Prostate gland (tissue), 2 donors: ENCODE measurements around the gene GLRA2. TPM values are rescaled to one million over a fixed set of nuclear protein-coding genes. Genes with fewer than 3 reads are reported as not detected.

ENCODE experiments used
- DNase-seq: peaks from one replicate; pipeline ENCODE4 v3.0.0-alpha.2; 2019; ENCODE audit warnings: low spot score
- H3K27ac ChIP-seq, 2 donors: fragments of 200-600 bp; sonication (generic); 2 replicates each; pipeline ENCODE4 v1.5.1; 2017 to 2019
- H3K27me3 ChIP-seq: fragments of 200-600 bp; sonication (generic); replicated peaks from 2 replicates; pipeline ENCODE4 v1.5.1; 2019; ENCODE audit not compliant: insufficient read depth
- H3K36me3 ChIP-seq, 2 donors: fragments of 200-600 bp; sonication (generic); 1 replicate in 1 of 2; 2 replicates in 1 of 2; pipeline versions ENCODE4 v1.5.1 to v1.8.1; 2017 to 2019
- H3K4me1 ChIP-seq: fragments of 200-600 bp; sonication (generic); replicated peaks from 2 replicates; pipeline ENCODE4 v1.5.1; 2019
- H3K4me3 ChIP-seq, 2 donors: fragments of 200-600 bp; sonication (generic); 2 replicates each; pipeline ENCODE4 v1.5.1; 2017 to 2019
- H3K9me3 ChIP-seq: fragments of 200-600 bp; sonication (generic); 2 replicates; pipeline ENCODE4 v1.5.1; 2017
- POLR2A ChIP-seq: fragments of 450-650 bp; IDR thresholded peaks from one replicate; pipeline ENCODE4 v1.6.1; 2016; ENCODE audit warnings: antibody characterized with exemption, mild to moderate bottlenecking
- POLR2AphosphoS5 ChIP-seq: sonication (generic); formaldehyde crosslinking; IDR thresholded peaks from one replicate; pipeline ENCODE4 v1.6.1; 2017; ENCODE audit warnings: antibody characterized with exemption
- WGBS: methylation state at CpG from one replicate; pipeline ENCODE4 v1.1.5; 2018; 5-methylcytosine and 5-hydroxymethylcytosine counted together
- intact Hi-C: fragments of 100-400 bp; cut with DNase I; formaldehyde crosslinking; loops from one replicate; pipeline ENCODE4 v1.14.2; 2022
- total RNA-seq, 2 donors: library from RNA; depleted of rRNA; stranded (reverse); fragments of >200 nt; gene quantifications; one replicate each; pipeline ENCODE4 v1.1.0, GENCODE V29; 2016
- TF ChIP-seq, protein P1 (sequence below), 4 experiments: fragments of 200-600 bp in 2 of 4; fragments of 450-650 bp in 2 of 4; sonication (generic) in 2 of 4; IDR thresholded peaks; 1 replicate in 3 of 4; 2 replicates in 1 of 4; pipeline ENCODE4 v1.5.1; 2016 to 2019; ENCODE audit warnings: antibody characterized with exemption in 4 of 4, mild to moderate bottlenecking in 2 of 4, moderate library complexity in 2 of 4

The GLRA2 gene
- total RNA-seq, 2 donors from 2014 or later, result not detected

GRCh38 chrX:14777525-14777924 is 248.2 kb downstream of the GLRA2 start:
- Histone ChIP-seq H3K27me3 (no peaks in the 10 kb centered on the region), H3K27ac (no peak overlapping the region), H3K4me3 (no peak overlapping the region), H3K36me3 (no peaks in the 10 kb centered on the region), H3K4me1 (no peaks in the 10 kb centered on the region), H3K9me3 (no peaks in the 10 kb centered on the region)
- WGBS, result 88% methylated on average over 2 of the region's 2 CpGs
- DNase-seq, result no peak
- TF ChIP-seq, protein P1, sequence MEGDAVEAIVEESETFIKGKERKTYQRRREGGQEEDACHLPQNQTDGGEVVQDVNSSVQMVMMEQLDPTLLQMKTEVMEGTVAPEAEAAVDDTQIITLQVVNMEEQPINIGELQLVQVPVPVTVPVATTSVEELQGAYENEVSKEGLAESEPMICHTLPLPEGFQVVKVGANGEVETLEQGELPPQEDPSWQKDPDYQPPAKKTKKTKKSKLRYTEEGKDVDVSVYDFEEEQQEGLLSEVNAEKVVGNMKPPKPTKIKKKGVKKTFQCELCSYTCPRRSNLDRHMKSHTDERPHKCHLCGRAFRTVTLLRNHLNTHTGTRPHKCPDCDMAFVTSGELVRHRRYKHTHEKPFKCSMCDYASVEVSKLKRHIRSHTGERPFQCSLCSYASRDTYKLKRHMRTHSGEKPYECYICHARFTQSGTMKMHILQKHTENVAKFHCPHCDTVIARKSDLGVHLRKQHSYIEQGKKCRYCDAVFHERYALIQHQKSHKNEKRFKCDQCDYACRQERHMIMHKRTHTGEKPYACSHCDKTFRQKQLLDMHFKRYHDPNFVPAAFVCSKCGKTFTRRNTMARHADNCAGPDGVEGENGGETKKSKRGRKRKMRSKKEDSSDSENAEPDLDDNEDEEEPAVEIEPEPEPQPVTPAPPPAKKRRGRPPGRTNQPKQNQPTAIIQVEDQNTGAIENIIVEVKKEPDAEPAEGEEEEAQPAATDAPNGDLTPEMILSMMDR (IDR thresholded peaks at IDR 0.05), result no peak
- TF ChIP-seq POLR2A, result no peak
- no peak for TF ChIP-seq POLR2AphosphoS5
- intact Hi-C loops, result no loop called here

DNA sequence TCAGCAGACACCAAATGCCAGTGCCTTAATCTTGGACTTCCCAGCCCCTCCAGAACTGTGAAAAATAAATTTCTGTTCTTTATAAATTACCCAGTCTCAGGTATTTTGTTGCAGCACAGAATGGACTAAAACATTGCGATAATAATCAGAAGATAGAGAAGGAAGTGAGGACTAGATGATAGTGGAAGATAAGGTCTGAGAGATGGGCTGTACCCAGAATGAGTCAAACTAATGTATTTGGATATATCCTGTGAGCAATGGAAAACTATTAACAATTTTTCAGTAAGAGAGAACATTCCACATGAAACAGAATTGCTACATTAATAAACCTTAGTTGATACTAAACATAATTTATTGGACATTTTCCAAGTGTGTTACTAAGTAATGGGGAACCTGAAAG is 250.2 kb downstream of the GLRA2 start:
- intact Hi-C loops, result no loop called here
- no peak for DNase-seq
- no peak overlapping the region for H3K27ac ChIP-seq
- no peaks in the 10 kb centered on the region for H3K27me3 ChIP-seq
- no peaks in the 10 kb centered on the region for H3K9me3 ChIP-seq
- TF ChIP-seq POLR2A, result no peak
- TF ChIP-seq POLR2AphosphoS5, result no peak
- TF ChIP-seq, protein P1 (IDR thresholded peaks at IDR 0.05), result no peak
- 64% methylated on average over 1 of the region's 1 CpG for WGBS
- H3K4me3 ChIP-seq, result no peak overlapping the region
- no peaks in the 10 kb centered on the region for H3K4me1 ChIP-seq
- no peaks in the 10 kb centered on the region for H3K36me3 ChIP-seq
